HG02970 (cell line): Measurements from ENCODE around the gene SFSWAP.

Experiments used
- ATAC-seq: cut with Tn5 transposase; IDR thresholded peaks from one replicate; pipeline ENCODE4 v1.9.1; 2021; ENCODE audit warnings: mild to moderate bottlenecking, moderate library complexity, moderate number of reproducible peaks; ENCODE audit not compliant: unreplicated experiment, low FRiP score

The SFSWAP gene

DNA sequence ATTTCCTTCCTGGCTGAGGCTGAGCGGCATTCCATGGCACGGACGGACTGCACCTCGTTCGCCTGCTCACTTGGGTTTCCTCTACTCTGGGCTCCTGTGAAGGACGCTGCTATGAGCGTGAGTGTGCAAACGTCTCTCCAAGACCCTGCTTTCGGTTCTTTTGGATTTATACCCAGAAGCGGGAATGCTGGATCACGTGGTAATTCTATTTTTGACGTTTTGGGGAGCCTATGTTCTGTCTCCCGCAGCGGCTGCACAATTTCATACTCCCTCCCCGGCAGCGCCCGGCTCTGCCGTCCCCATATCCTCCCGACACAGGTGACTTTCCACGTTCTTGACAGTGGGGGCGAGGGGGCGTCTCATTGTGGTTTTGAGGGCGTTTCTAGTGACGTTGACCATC, 137.9 kb downstream of the SFSWAP start:
- no peak for ATAC-seq
